Liver (tissue), 3 donors: Measurements from ENCODE around the gene FUT4.

Experiments
- JUND ChIP-seq, 2 donors: IDR thresholded peaks; 2 replicates each; pipeline ENCODE4 v1.6.1; 2016; ENCODE audit warnings: antibody characterized with exemption in 2 of 2
- TF ChIP-seq, protein P1 (sequence below): fragments of 150-350 bp; IDR thresholded peaks from 2 replicates; pipeline ENCODE4 v1.5.1; 2017; ENCODE audit warnings: improper control_type of control experiment, low read depth, low read length; ENCODE audit not compliant: missing input control
- donor health status: healthy.
- donor health status: healthy.

DNA sequence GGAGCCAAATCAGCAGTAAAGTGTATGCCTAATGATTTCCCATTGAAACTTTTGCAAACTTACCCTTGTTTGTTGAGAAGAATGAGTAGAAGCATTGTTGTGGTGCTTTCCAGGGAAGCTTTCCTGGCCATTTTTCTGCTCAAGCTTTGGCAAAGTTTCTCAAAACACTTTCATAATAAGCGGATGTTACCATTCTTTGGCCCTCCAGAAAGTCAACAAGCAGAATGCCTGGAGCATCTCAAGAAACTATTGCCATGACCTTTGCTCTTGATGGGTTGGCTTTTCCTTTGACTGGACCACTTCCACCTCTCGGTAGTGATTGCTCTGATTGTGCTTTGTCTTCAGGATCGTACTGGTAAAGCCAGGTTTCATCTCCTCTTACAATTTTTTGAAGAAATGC is 34.1 kb downstream of the FUT4 start:
- no peak for TF ChIP-seq JUND (IDR thresholded peaks at IDR 0.05)
- TF ChIP-seq, protein P1, sequence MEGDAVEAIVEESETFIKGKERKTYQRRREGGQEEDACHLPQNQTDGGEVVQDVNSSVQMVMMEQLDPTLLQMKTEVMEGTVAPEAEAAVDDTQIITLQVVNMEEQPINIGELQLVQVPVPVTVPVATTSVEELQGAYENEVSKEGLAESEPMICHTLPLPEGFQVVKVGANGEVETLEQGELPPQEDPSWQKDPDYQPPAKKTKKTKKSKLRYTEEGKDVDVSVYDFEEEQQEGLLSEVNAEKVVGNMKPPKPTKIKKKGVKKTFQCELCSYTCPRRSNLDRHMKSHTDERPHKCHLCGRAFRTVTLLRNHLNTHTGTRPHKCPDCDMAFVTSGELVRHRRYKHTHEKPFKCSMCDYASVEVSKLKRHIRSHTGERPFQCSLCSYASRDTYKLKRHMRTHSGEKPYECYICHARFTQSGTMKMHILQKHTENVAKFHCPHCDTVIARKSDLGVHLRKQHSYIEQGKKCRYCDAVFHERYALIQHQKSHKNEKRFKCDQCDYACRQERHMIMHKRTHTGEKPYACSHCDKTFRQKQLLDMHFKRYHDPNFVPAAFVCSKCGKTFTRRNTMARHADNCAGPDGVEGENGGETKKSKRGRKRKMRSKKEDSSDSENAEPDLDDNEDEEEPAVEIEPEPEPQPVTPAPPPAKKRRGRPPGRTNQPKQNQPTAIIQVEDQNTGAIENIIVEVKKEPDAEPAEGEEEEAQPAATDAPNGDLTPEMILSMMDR, result no peak
